ENCODE results near the gene ARHGAP35. TPM values are rescaled to one million over a fixed set of nuclear protein-coding genes. Genes with fewer than 3 reads are reported as not detected.

The ARHGAP35 gene
- total RNA-seq, 5 donors from 2014 or later (not counting 1 experiment from before 2014, with no cell fraction given), result 28.7 to 48.1 (median 37.7) TPM

Other genes starting within 250 kb of the ARHGAP35 start
- gene PTGIR, start 235.9 kb upstream of the ARHGAP35 start, total RNA-seq, result 1 to 10 TPM; 1.2 to 5.4 (median 3.5) TPM
- gene GNG8, start 224.8 kb upstream of the ARHGAP35 start, total RNA-seq, result 1 to 10 TPM in 3 of 5 donors, not detected in 2; 3.3 to 7.9 (median 3.6) TPM
- gene DACT3, start 199.8 kb upstream of the ARHGAP35 start, total RNA-seq, result under 1 TPM; 0.15 to 0.56 (median 0.37) TPM
- 100 to 1,000 TPM; 121 to 145 (median 138) TPM for gene PRKD2, start 143.9 kb upstream of the ARHGAP35 start, total RNA-seq
- 10 to 100 TPM; 17.8 to 35.3 (median 23.6) TPM for gene FKRP, start 114.9 kb upstream of the ARHGAP35 start, total RNA-seq
- gene STRN4, start 114.5 kb upstream of the ARHGAP35 start, total RNA-seq, result 100 to 1,000 TPM in 3 of 5 donors, 10 to 100 TPM in 2; 85.2 to 123 (median 101) TPM
- 10 to 100 TPM in 4 of 5 donors, 1 to 10 TPM in 1; 7.6 to 50.5 (median 47.7) TPM for gene SLC1A5, start 72.4 kb upstream of the ARHGAP35 start, total RNA-seq
- gene AP2S1, start 10.2 kb upstream of the ARHGAP35 start, total RNA-seq, result 10 to 100 TPM; 36.6 to 51.5 (median 49.1) TPM
- 1 to 10 TPM in 1 of 5 donors, under 1 TPM in 3, not detected in 1; 0.36 to 1.1 (median 0.59) TPM for gene NPAS1, start 158.8 kb downstream of the ARHGAP35 start, total RNA-seq
- 10 to 100 TPM; 26.6 to 49.0 (median 46.8) TPM for gene TMEM160, start 187.6 kb downstream of the ARHGAP35 start, total RNA-seq

All from T-cell (primary cell).